ENCODE results near the gene SEC14L3. TPM values are rescaled to one million over a fixed set of nuclear protein-coding genes. Genes with fewer than 3 reads are reported as not detected.

The SEC14L3 gene
- total RNA-seq = not detected in 2 replicates

GRCh38 chr22:30471616-30472318 lies at the start of gene SEC14L3:
TSS of gene SEC14L3 (minus strand) at chr22:30472017. CDS start at chr22:30471958, 59 bp downstream.
- no peak for DNase-seq (ENCODE audit: low read depth)
- H3K4me3 ChIP-seq (ENCODE audit: low read depth, low read length) = no peak within 1 kb of the TSS
- no peak for TF ChIP-seq CTCF (conservative IDR thresholded peaks at IDR 0.05; ENCODE audit: low read depth, low read length)

- no peak overlapping the region for H3K4me3 ChIP-seq (ENCODE audit: low read depth, low read length)
- TF ChIP-seq CTCF (conservative IDR thresholded peaks at IDR 0.05; ENCODE audit: low read depth, low read length) = no peak
- no peak for DNase-seq (ENCODE audit: low read depth)
These were observed 48.1 kb upstream of the SEC14L3 start for GRCh38 chr22:30519842-30520425.

GRCh38 chr22:30516731-30517130 lies 44.9 kb upstream of the SEC14L3 start:
- TF ChIP-seq CTCF (conservative IDR thresholded peaks at IDR 0.05; ENCODE audit: low read depth, low read length) = no peak
- DNase-seq (ENCODE audit: low read depth) = no peak
- no peak overlapping the region for H3K4me3 ChIP-seq (ENCODE audit: low read depth, low read length)

- no peak for TF ChIP-seq CTCF (conservative IDR thresholded peaks at IDR 0.05; ENCODE audit: low read depth, low read length)
- DNase-seq (ENCODE audit: low read depth) = no peak
- H3K4me3 ChIP-seq (ENCODE audit: low read depth, low read length) = no peak overlapping the region
These were observed 44.5 kb upstream of the SEC14L3 start for GRCh38 chr22:30516273-30516672.

GRCh38 chr22:30514252-30514651 lies 42.4 kb upstream of the SEC14L3 start:
- H3K4me3 ChIP-seq (ENCODE audit: low read depth, low read length) = no peak overlapping the region
- no peak for TF ChIP-seq CTCF (conservative IDR thresholded peaks at IDR 0.05; ENCODE audit: low read depth, low read length)
- DNase-seq (ENCODE audit: low read depth) = no peak

GRCh38 chr22:30513462-30513861 lies 41.6 kb upstream of the SEC14L3 start:
- no peak for TF ChIP-seq CTCF (conservative IDR thresholded peaks at IDR 0.05; ENCODE audit: low read depth, low read length)
- DNase-seq (ENCODE audit: low read depth) = no peak
- no peak overlapping the region for H3K4me3 ChIP-seq (ENCODE audit: low read depth, low read length)

- DNase-seq (ENCODE audit: low read depth) = no peak
- no peak for TF ChIP-seq CTCF (conservative IDR thresholded peaks at IDR 0.05; ENCODE audit: low read depth, low read length)
- H3K4me3 ChIP-seq (ENCODE audit: low read depth, low read length) = no peak overlapping the region
These were observed 40.1 kb upstream of the SEC14L3 start for GRCh38 chr22:30511911-30512310.

Measured in epithelial cell of proximal tubule (primary cell).